Omental fat pad (tissue), 4 donors: ENCODE data around the gene BORCS6. TPM values are rescaled to one million over a fixed set of nuclear protein-coding genes. Genes with fewer than 3 reads are reported as not detected.
A peak's percentile ranks its signal among the peaks of the same experiment; 100 is the strongest.

Experiments used
- ATAC-seq: fragments of 150-250 bp; one replicate; pipeline ENCODE4 v1.9.1; 2016; ENCODE audit warnings: mild to moderate bottlenecking, moderate library complexity; ENCODE audit not compliant: low FRiP score
- DNase-seq: peaks from one replicate; pipeline ENCODE4 v3.0.0-alpha.2; 2019; ENCODE audit warnings: low spot score
- CTCF ChIP-seq, 3 donors: fragments of 450-650 bp; IDR thresholded peaks; one replicate each; pipeline ENCODE4 v1.5.1; 2016 to 2017; ENCODE audit warnings: antibody characterized with exemption in 3 of 3, mild to moderate bottlenecking in 3 of 3, moderate library complexity in 2 of 3
- total RNA-seq, 4 donors: library from RNA; depleted of rRNA; stranded (reverse); fragments of >200 nt; gene quantifications; one replicate each; pipeline ENCODE4 v1.1.0, GENCODE V29; 2016

BORCS6 gene
- total RNA-seq, 4 donors from 2014 or later, result 4.7 to 9.9 (median 6.7) TPM

- no peak for ATAC-seq
- no peak for TF ChIP-seq CTCF (IDR thresholded peaks at IDR 0.05)
- DNase-seq, result no peak
These were observed 25.2 kb downstream of the BORCS6 start for GRCh38 chr17:8164815-8165131.

GRCh38 chr17:8163978-8164814 lies 25.8 kb downstream of the BORCS6 start:
- no peak for DNase-seq
- TF ChIP-seq CTCF (IDR thresholded peaks at IDR 0.05), result no peak
- peak; percentile 31 for ATAC-seq

- peak; percentile 42 for ATAC-seq
- no peak for TF ChIP-seq CTCF (IDR thresholded peaks at IDR 0.05)
- no peak for DNase-seq
These were observed 26.7 kb downstream of the BORCS6 start for GRCh38 chr17:8162997-8163977.

GRCh38 chr17:8162233-8162996 lies 27.6 kb downstream of the BORCS6 start, which contains the start of gene VAMP2:
Gene VAMP2 (minus strand): TSS chr17:8162948. CDS start chr17:8162879, 69 bp downstream.
- ATAC-seq (peak; percentile 41), DNase-seq (no peak)
- TF ChIP-seq CTCF (IDR thresholded peaks at IDR 0.05), result no peak

GRCh38 chr17:8161289-8162232 lies 28.4 kb downstream of the BORCS6 start:
- no peak for DNase-seq
- no peak for ATAC-seq
- TF ChIP-seq CTCF (IDR thresholded peaks at IDR 0.05), result no peak
